Measurements from ENCODE around the gene PHKB.
"Not testable (repeated sequence)": the region's sequence is repeated elsewhere in the genome, so short reads cannot be mapped to it uniquely, and the experiment has no call there.

The PHKB gene

DNA sequence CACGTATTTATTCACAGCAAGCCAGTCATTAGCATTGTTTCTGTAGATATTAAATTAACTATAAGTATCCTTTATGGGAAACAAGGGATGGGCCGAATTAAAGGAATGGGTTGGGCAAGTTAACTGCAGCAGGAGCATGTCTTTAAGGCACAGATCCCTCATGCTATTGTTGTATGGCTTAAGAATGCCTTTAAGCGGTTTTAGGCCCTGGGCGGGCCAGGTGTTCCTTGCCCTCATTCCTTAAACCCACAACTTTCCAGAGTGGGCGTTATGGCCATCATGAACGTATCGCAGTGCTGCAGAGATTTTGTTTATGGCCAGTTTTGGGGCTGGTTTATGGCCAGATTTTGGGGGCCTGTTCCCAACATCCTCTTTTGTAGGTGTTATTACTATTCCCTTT lies 9.1 kb downstream of the PHKB start:
- no peak for DNase-seq (ENCODE audit: low read depth)

DNA sequence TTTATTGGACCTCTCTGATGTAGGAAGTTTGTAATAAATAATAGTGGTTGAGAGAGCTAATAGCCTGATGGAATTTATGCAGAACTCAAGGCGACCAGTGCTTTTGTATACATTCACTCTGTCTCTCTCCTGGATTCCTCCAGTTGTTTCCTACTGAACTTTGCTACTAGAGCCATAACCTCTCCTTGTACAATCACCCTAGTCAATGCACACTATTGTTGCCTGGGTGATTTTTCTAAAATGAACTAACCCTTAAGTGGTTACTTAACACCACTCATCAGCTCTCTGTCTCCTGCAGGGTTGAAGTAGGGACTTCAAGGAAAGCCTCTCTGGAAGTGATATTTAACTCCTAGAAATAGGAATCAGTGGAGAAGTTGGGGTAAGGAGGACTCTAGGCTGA lies 9.7 kb downstream of the PHKB start:
- DNase-seq (ENCODE audit: low read depth): no peak

DNA sequence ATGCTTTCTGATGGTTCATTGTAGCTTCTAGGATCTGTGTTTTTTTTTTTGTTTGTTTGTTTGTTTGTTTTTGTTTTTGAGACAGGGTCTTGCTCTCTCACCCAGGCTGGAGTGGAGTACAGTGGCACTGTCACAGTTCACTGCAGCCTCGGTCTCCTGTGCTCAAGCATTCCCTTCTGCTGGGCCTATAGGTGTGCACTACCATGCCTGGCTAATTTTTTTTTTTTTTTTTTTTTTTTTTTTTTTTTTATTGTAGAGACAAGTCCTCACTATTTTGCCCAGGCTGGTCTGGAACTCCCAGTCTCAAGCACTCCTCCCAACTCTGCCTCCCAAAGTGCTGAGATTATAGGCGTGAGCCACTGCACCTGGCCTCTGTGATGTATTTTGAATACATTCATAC lies 11.9 kb downstream of the PHKB start:
- DNase-seq (ENCODE audit: low read depth): not testable (repeated sequence)

DNA sequence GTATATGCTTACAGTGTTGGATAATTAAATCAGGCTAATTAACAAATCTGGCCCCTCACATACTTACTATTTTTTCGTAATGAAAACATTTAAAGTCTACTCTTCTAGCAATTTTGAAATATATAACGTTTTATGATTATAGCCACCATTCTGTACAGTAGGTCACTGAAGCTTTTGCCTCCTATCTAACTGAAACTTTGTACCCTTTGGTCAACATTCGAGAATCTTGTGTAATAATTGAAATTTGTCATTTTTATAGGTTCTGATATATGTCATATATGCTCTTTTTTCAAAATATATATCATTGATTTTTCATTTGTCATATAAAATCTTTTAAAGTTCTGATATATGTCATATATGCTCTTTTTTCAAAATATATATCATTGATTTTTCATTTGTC lies 12.7 kb downstream of the PHKB start:
- no peak for DNase-seq (ENCODE audit: low read depth)

DNA sequence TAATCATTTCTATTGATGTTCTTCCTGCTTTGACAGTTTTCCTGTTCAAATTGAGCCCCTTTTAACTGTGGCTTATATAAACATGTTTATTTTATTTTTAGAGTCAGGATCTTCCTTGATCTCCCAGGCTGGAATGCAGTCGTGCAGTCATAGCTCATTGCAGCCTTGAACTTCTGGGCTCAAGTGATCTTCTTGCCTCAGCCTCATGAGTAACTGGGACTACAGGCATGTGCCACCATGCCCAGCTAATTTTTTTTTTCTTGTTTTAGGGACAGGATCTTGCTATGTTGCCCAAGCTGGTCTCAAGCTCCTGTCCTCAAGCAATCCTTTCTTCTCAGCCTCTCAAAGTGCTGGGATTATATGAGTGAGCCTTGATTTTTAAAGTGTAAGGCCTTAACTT lies 14.7 kb downstream of the PHKB start:
- no peak for DNase-seq (ENCODE audit: low read depth)

DNA sequence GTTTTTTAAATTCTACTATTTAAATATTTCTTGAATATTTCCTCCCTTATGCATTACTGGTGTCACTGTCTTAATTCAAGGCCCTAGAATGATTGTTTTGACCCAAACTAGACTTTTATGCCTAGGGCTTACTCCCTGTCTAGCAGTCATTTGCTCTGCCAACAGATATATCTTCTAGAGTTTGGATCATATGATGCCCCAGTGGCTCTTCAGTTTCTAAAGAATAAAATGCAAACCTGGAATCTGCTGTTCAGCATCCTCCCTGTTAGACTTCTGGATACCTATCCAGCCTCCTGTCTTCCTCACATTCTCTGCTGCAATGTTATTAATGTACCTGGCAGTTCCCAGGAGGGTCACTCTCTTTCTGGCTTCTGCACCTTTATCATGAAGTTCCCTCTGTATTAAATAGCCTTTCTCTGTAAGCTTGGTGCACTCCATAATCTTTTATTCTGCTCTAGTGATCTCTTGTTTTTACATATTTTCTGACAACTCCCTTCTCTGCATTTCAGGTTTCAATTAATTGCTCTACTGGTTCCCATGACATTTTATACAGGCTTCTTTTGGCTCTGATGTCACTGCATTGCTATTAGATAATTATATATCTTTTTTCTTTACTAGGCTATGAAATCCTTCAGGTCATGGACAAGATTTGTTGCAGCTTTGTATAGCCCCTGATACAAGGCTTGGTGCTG lies 15.7 kb downstream of the PHKB start:
- DNase-seq (ENCODE audit: low read depth): no peak

DNA sequence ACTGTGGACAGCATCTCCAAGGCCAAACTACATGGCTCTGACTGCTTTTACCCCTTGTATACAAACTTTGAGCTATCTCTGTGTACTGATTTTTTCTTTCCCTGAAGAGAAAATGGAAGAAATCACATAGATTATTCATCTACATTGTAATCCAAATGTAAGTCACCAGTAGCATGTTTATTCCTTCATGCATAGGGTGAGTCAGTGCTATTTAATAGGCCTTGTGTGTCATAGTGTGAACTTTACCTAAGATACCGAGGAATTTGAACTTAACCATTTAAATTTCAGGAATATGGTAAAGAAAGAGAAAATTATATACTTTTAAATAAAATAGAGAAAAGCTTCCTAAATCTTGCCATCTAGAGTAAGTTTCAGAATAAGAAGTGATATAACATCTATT lies 16.5 kb downstream of the PHKB start:
- DNase-seq (ENCODE audit: low read depth): no peak

DNA sequence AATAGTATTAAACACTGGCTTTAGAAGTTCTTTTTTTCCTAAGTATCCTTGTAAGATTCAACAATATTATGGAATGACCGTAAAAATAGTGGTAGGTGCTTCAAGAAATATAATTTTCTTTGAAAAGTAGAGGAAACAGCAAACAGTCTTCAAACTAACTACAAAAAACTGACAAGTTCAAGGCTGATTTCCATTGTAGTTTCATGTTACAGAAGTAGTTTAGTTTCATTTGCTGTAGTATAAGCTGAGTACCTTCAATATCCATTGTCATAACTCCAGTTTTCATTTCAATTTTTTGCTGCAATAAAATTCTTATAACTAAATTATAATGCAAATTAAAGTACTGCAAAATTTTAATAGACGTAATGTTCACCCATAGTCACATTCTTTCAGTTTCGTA lies 19.3 kb downstream of the PHKB start:
- no peak for DNase-seq (ENCODE audit: low read depth)

DNA sequence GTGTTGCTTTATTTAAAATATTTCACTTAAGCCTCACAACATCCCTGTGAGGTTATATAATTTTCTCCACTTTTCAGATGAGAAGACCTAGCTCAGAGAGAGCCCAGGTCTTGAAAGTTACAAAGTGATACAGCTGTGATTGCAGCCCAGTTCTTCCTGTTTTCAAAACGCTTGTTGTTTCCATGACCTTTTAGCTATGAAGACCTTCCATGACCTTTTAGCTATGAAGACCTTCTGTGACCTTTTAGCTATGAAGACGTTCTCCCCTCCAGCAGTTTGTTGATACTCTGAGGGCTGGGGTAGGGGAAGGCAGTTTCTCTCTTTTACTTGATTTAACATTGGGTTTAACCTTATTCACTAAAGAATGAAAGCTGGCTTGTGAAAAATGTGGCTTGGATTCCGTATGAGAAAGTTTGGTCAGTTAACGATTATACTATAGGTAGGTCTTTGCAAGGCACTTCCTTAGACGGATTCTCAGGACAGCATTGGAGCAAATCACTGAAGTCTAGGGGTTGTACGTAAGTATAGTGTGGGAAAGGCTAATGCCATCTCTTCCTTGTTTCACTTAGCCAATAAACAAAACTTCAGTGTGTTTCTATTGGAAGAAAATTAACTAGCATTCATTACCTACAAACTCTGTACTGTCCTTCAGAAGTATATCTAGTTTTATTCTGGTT lies 20.7 kb downstream of the PHKB start:
- DNase-seq (ENCODE audit: low read depth): no peak

DNA sequence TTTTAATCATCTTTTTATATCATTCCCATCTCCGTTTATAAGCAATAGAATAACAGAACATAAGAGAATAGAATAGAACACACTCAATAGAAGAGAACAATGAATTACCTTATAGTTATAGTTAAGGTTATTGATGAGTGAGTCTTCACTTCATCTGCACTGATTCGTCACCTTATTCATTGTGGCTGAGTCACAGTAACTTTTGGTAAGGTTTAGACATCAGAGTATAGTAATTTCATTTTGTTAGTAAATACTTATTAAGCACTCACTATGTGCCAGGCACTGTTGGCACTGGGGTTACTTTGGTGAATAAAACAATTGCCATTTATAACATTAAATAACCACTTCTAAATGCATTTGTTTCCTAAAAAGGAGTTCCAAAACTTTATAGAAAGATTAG lies 22.5 kb downstream of the PHKB start:
- DNase-seq (ENCODE audit: low read depth): no peak

DNA sequence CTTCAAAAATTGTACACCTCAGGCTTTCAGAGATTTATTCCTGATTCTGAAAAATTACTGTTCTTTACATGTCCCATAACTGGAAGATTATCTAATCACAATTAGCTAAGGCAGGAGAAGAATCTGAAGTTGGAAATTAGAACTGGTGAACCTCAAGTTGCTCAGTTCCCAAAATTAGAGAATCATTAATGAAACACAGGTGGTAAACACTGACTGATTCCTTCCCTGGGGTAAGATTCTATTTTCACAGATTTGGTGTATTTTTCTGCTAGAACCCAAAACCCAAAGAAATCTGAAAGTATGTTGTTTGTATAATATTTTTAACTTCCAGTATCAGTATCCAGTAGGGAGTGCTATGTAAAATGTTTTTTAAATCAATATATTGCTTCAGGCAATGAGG lies 25.7 kb downstream of the PHKB start:
- DNase-seq (ENCODE audit: low read depth): no peak

DNA sequence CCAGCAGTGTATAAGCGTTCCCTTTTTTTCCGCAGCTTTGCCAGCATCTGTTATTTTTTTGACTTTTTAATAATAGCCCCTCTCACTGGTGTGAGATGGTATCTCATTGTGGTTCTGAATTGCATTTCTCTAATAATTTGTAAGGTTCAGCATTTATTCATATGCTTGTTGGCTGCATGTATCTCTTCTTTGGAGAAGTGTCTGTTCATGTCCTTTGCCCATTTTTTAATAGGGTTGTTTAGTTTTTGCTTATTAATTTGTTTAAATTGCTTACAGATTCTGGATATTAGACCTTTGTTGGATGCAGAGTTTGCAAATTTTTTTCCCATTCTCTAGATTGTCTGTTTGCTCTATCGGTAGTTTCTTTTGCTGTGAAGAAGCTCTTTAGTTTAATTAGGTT lies 26.9 kb downstream of the PHKB start:
- DNase-seq (ENCODE audit: low read depth): no peak

DNA sequence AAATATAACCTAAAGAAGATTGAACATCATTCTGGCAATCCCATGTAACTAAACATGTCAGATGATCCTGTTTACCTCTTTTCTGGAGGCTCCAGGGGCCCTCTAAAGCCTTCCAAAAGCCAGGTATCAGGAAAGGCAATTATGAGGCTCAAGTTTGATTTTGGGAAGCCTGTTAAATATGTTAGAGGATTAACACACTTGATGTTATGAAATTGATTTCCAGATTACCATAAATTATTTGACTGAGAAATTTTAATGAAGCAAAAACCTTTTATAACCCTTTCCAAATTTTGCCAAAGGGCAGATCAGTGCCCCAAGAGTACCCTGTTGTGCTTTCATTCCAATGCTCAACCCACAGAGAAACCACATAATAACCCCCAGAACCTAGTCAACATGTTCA lies 29.3 kb downstream of the PHKB start:
- DNase-seq (ENCODE audit: low read depth): no peak

DNA sequence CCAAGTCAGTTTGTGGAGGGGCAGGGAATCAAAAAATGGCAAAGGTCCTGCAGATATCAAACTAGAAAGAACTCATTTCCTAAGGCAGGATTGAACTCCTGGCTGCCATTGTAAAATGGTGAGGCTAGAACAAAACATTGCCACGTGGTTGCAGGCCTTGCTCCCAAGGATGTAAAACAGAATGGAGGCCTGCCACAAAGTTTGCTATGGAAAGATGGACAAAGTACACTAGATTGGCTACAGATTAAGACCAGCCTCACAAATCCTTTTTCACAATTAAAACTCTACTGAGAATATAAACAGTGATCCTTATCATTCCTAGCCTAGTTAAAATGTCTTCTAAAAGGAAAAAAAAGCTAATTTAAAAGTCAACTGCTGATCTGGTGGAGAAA lies 30.9 kb downstream of the PHKB start:
- no peak for DNase-seq (ENCODE audit: low read depth)

DNA sequence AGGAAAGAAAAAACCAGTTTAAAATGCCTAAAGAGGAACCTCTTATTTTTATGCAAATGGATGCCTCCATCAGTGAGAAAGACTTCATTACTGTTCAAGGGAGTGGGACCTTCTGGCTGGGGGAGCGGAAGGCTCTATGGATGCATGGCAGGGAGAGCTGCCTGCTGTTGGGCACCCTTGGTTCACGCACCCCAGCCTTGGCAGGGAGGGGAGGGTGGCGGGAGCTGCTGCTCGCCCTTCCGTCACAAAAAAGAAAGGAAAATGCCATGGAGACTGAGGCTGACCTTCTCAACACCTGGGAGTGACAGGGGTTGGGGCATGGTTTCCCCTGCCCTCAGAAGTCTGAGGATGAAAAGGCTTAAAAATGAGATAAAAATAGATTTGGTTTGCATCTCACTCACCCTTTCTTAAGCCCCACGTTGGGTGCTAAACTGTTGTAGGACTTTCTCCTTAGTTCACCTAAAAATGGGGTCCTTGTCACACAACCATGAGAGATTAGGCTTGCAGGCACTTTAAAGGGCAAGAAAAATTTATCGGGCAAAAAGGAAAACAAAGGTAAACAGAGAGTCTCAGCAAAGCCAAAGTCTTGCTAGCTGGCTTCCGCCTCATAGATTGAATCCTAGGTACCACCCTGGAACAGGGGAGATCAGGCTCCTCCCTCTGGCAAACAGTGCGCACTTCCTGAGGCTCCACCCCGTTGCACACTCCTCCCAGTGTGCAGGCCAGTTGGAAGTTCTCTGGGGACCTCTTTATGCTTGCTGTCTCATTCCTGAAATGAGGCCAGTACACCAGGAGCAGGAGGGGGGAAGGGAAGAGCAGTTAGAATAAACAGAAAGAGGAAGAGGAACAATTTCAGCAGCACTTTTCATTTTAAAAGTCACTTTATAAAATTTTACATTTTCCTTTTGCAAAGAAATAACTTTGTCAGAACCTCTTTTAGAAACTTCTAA lies 31.6 kb downstream of the PHKB start:
- peak; percentile 15 for DNase-seq (ENCODE audit: low read depth)

DNA sequence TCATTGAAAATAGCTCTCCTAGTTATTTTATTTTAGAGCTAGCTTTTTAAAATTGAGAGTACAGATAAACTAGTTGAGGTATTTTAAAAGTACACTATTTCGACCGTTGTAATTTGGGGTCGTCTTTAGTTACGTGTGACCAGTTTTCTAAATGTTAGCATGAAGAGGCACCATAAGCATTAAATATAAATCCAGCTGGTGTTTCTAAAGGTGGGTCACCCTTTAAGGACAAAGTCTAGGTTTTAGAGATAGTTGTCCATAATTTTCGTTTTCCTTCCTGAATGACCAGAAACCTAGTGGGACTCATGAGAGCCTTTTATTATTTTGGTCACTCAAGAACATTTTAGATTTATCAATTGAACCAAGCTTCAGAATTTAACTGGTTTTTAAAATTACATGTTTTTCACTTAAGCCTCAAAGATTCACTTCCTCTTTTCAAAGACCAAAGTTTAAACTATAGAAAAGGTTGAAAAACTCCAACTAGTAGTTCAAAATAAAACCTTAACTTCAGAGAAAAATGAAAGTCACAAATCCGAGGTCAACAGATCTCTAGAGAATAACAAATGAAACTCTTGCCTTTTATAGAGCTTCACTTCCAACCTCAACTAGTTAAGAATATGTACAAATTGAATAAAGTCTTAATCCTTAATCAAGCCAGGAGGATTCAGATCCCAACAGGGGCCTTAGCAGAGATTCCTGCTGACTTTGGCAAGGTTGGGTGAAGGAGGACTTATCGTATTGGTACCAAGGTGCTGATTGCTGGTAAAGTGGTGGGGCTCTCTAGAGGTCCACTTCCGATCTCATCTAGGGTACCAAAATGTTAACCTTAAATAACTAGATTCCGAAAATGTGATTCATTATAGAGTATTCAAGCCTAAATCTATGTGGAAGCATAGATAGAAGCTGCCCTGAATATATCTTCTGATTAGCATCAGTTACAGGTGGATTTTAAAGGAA lies 32.5 kb downstream of the PHKB start:
- no peak for DNase-seq (ENCODE audit: low read depth)

DNA sequence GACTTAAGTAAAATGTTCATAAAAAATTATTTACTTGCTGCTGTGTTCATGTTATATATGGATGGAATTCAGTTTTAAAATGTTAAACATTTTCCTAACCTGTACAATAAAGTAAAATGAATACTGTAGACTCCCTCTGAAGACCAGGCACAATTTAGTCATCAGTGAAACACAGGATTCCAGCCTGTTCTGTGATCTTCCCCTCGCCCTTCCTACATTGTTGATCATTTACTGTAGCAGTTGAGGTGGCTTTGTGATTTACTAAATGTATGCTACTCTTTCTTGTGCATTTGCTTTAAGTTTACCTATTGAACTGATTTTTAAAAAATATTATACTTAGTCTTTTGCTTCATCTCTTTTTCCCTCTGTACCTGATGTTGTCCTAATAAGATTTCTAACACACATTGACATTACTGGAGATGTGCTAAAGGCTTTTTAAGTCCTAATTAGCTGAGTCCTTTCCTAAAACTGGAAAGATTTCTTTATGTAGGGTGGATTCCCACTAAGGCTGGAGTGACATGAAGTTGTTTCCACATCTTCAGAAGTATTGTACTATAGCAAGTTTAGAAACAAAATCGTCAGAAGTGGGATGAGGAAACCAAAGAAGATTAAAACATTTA lies 38.1 kb downstream of the PHKB start:
- no peak for DNase-seq (ENCODE audit: low read depth)

DNA sequence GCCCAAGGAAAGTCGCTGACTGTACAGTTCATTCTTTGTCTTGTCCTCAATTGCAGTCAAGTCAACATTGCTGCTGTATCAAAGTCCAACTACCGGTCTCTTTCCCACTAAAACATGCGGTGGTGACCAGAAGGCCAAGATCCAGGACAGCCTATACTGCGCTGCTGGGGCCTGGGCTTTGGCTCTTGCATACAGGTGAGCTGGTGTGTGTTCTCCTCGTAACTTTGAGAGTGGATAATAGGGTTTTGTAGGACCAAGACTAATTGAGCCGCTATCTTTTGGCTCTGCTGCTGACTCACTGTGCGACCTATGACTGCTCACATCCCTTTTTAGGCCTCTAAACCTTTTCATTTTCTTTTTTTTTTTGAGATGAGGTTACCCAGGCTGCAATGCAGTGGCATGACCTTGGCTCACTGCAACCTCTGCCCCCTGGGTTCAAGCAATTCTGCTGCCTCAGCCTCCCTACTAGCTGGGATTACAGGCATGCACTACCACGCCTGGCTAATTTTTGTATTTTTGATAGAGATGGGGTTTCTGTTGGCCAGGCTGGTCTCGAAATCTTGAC lies 38.7 kb downstream of the PHKB start:
- DNase-seq (ENCODE audit: low read depth): no peak

DNA sequence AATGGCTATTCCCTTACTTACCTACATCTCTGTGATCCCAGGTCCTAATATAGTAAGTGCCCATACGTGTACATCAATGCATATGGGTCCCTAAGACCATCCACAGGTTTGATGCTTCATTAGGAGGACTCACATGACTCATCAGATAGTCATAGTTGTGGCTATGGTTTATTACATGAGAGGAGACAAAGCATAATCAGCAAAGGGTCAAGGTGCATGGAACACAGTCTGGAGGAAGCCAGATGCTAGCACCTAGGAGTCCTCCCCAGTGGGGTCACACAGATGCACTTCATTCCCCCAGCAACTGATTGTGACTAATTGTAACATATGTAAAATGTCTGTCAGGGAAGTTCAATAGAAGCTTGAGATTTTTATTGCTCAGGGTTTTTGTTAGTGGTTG lies 42.8 kb downstream of the PHKB start:
- no peak for DNase-seq (ENCODE audit: low read depth)

DNA sequence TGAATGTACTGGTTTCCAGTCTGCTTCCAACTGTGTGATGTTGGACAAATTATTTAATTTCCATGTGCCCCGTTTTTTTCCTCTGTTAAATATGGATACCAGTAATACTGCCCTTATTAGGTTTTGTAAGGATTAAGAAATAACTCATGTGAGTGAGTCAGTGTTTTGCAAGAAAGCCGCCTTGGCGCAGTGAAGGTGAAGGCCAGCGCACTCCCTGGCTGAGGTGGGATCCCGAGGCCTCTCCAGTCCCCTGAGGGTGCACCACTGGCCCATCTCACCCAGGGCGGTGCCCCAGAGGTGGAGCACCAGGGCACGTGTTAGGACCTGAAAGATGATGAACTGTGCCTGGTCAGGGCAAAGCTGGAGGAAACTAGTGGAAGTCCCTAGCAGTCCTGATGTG lies 43.5 kb downstream of the PHKB start:
- DNase-seq (ENCODE audit: low read depth): no peak

DNA sequence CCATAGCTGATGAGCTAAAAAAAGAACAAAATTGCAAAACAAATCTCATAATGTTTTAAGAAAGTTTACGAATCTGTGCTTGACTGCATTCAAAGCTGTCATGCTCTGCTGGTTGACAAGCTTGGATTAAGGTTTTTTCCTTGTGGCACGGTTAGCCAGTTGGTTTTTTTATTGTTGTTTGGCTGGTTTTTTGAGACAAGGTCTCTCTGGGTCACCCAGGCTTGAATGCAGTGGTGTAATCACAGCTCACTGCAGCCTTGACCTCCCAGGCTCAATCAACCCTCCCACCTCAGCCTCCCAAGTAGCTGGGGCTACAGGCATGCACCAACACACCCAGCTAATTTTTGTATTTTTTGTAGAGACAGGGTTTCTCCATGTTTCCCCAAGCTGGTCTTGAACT lies 45.7 kb downstream of the PHKB start:
- no peak for DNase-seq (ENCODE audit: low read depth)
